CD14-positive monocyte (primary cell): Measurements from ENCODE around the gene KCNMA1. TPM values are rescaled to one million over a fixed set of nuclear protein-coding genes. Genes with fewer than 3 reads are reported as not detected.
A peak's percentile ranks its signal among the peaks of the same experiment; 100 is the strongest.

Source experiments
- DNase-seq, 3 donors: peaks; one replicate each; pipeline ENCODE4 v3.0.0-alpha.2; 2011 to 2022
- H2AFZ ChIP-seq: 2 replicates; pipeline ENCODE4 v1.6.0; 2012; ENCODE audit warnings: mild to moderate bottlenecking, low read depth, low read length, inconsistent platforms; ENCODE audit not compliant: insufficient read depth, poor library complexity, severe bottlenecking
- H3K27ac ChIP-seq, 2 donors: 1 replicate in 1 of 2; 2 replicates in 1 of 2; pipeline ENCODE4 v1.5.1; 2012 to 2013; ENCODE audit warnings: low read length in 2 of 2, control low read depth in 1 of 2, inconsistent platforms in 1 of 2, low read depth in 1 of 2, mild to moderate bottlenecking in 1 of 2
- H3K27me3 ChIP-seq, 2 donors: one replicate each; pipeline versions ENCODE4 v1.6.0 to v1.6.1; 2011 to 2013; ENCODE audit warnings: low read length in 2 of 2; ENCODE audit not compliant: control insufficient read depth in 2 of 2, insufficient read depth in 2 of 2
- H3K36me3 ChIP-seq, 2 donors: replicated peaks in 1 of 2; 1 replicate in 1 of 2; 2 replicates in 1 of 2; pipeline versions ENCODE4 v1.5.1 to v1.6.1; 2012 to 2013; ENCODE audit warnings: low read length in 2 of 2, control low read depth in 1 of 2, inconsistent platforms in 1 of 2, mild to moderate bottlenecking in 1 of 2; ENCODE audit not compliant: insufficient read depth in 2 of 2, control insufficient read depth in 1 of 2
- H3K4me1 ChIP-seq, 2 donors: 1 replicate in 1 of 2; 2 replicates in 1 of 2; pipeline versions ENCODE4 v1.5.1 to v1.6.1; 2012 to 2013; ENCODE audit warnings: low read length in 2 of 2, control low read depth in 1 of 2, inconsistent platforms in 1 of 2, mild to moderate bottlenecking in 1 of 2, moderate library complexity in 1 of 2; ENCODE audit not compliant: insufficient read depth in 2 of 2, control insufficient read depth in 1 of 2
- H3K4me2 ChIP-seq: replicated peaks from 2 replicates; pipeline ENCODE3; 2012; ENCODE audit warnings: low read length, moderate library complexity, mild to moderate bottlenecking; ENCODE audit not compliant: poor library complexity, severe bottlenecking; ENCODE audit errors: extremely low read depth
- H3K4me3 ChIP-seq, 3 experiments: fragments of 200-600 bp in 1 of 3; sonication (generic) in 1 of 3; replicated peaks in 1 of 3; 1 replicate in 2 of 3; 2 replicates in 1 of 3; pipeline ENCODE4 v1.5.1; 2011 to 2013; ENCODE audit warnings: low read length in 3 of 3, mild to moderate bottlenecking in 3 of 3, control low read depth in 2 of 3, low read depth in 2 of 3, inconsistent platforms in 1 of 3, moderate library complexity in 1 of 3
- H3K79me2 ChIP-seq: 2 replicates; pipeline ENCODE4 v1.6.0; 2012; ENCODE audit warnings: mild to moderate bottlenecking, control low read depth, inconsistent platforms, low read length, moderate library complexity; ENCODE audit not compliant: insufficient read depth
- H3K9ac ChIP-seq: 2 replicates; pipeline ENCODE4 v1.6.0; 2017; ENCODE audit warnings: low read length, mild to moderate bottlenecking; ENCODE audit not compliant: insufficient read depth, poor library complexity, severe bottlenecking
- H3K9me3 ChIP-seq, 2 donors: replicated peaks in 1 of 2; 1 replicate in 1 of 2; 2 replicates in 1 of 2; pipeline versions ENCODE4 v1.5.1 to v1.6.1; 2012 to 2013; ENCODE audit warnings: low read length in 2 of 2, control low read depth in 1 of 2; ENCODE audit not compliant: control insufficient read depth in 1 of 2, insufficient read depth in 1 of 2
- H4K20me1 ChIP-seq: 2 replicates; pipeline ENCODE4 v1.6.0; 2012; ENCODE audit warnings: mild to moderate bottlenecking, low read length, control low read depth, moderate library complexity; ENCODE audit not compliant: insufficient read depth
- H3K27ac Mint-ChIP-seq, 7 donors: one replicate each; pipeline ENCODE4 v1.8.0; 2020; ENCODE audit warnings: mild to moderate bottlenecking in 7 of 7, mixed read lengths in 7 of 7, moderate library complexity in 6 of 7, inconsistent platforms in 2 of 7
- H3K27me3 Mint-ChIP-seq, 3 donors: one replicate each; pipeline ENCODE4 v1.8.0; 2021 to 2022; ENCODE audit warnings: low read depth in 3 of 3, mild to moderate bottlenecking in 3 of 3, mixed read lengths in 3 of 3, moderate library complexity in 3 of 3, inconsistent platforms in 1 of 3
- H3K36me3 Mint-ChIP-seq, 2 donors: one replicate each; pipeline ENCODE4 v1.8.0; 2020; ENCODE audit warnings: mixed read lengths in 2 of 2, inconsistent platforms in 1 of 2, mild to moderate bottlenecking in 1 of 2
- H3K4me1 Mint-ChIP-seq: one replicate; pipeline ENCODE4 v1.8.0; 2020; ENCODE audit warnings: mild to moderate bottlenecking, mixed read lengths
- H3K4me3 Mint-ChIP-seq, 2 donors: one replicate each; pipeline ENCODE4 v1.8.0; 2020; ENCODE audit warnings: mild to moderate bottlenecking in 2 of 2, mixed read lengths in 2 of 2, moderate library complexity in 1 of 2
- H3K9me3 Mint-ChIP-seq, 7 donors: one replicate each; pipeline ENCODE4 v1.8.0; 2020 to 2022; ENCODE audit warnings: mixed read lengths in 7 of 7, mild to moderate bottlenecking in 6 of 7, moderate library complexity in 6 of 7, inconsistent platforms in 2 of 7
- CTCF ChIP-seq: fragments of 200-600 bp; IDR thresholded peaks from one replicate; pipeline ENCODE4 v1.8.0; 2022; ENCODE audit warnings: antibody characterized with exemption, mild to moderate bottlenecking
- WGBS: methylation state at CpG from one replicate; pipeline ENCODE4 v1.1.5; 2013; ENCODE audit warnings: missing lambda C conversion rate; ENCODE audit not compliant: insufficient coverage; 5-methylcytosine and 5-hydroxymethylcytosine counted together
- intact Hi-C, 2 donors: fragments of 100-400 bp; cut with micrococcal nuclease; formaldehyde crosslinking; loops; one replicate each; pipeline versions ENCODE4 v1.15.0 to v1.15.1; 2023
- polyA plus RNA-seq, 3 donors: library from polyadenylated mRNA; depleted of rRNA in 1 of 3; unstranded in 2 of 3; stranded (reverse) in 1 of 3; fragments of 300-500 nt in 2 of 3; fragments of >200 nt in 1 of 3; fragmentation: Illumina TruSeq in 2 of 3; gene quantifications; 1 replicate in 2 of 3; 2 replicates in 1 of 3; pipeline ENCODE4 v1.2.3, GENCODE V29; 2012 to 2021

Gene KCNMA1
- polyA plus RNA-seq, 3 donors = 0.11 to 1.0 TPM; not detected in 1

GRCh38 chr10:77564731-77565589, 72.6 kb downstream of the KCNMA1 start:
- H3K4me3 ChIP-seq = no peak overlapping the region
- no peak overlapping the region for H3K27ac ChIP-seq
- H2AFZ ChIP-seq = no peak overlapping the region
- Mint-ChIP-seq H3K4me1 (peaks cover 8% of the 10 kb centered on the region), H3K27me3 (peaks cover 2 to 36% (median 24%) of the 10 kb centered on the region in 3 donors), H3K4me3 (no peak overlapping the region), H3K36me3 (no peaks in the 10 kb centered on the region), H3K27ac (peak overlapping the region in 1 of 7 donors; percentile 7), H3K9me3 (no peaks in the 10 kb centered on the region)
- no peaks in the 10 kb centered on the region for H3K9me3 ChIP-seq
- 68% methylated on average over 8 of the region's 10 CpGs for WGBS
- H3K79me2 ChIP-seq = no peaks in the 10 kb centered on the region
- no peak overlapping the region for H3K4me2 ChIP-seq
- no peak for DNase-seq
- peaks cover 0 to 2% of the 10 kb centered on the region in 2 donors for H3K4me1 ChIP-seq
- H3K9ac ChIP-seq = no peak overlapping the region
- no peaks in the 10 kb centered on the region for H4K20me1 ChIP-seq
- no peaks in the 10 kb centered on the region for H3K27me3 ChIP-seq
- H3K36me3 ChIP-seq = no peaks in the 10 kb centered on the region
- no peak for TF ChIP-seq CTCF
- intact Hi-C loops = no loop called here

- Mint-ChIP-seq H3K27ac (no peak overlapping the region), H3K9me3 (no peaks in the 10 kb centered on the region), H3K36me3 (no peaks in the 10 kb centered on the region), H3K4me3 (no peak overlapping the region), H3K27me3 (peaks cover 2 to 45% (median 24%) of the 10 kb centered on the region in 3 donors), H3K4me1 (peaks cover 8% of the 10 kb centered on the region)
- Histone ChIP-seq H3K4me2 (no peak overlapping the region), H3K9ac (no peak overlapping the region), H3K4me1 (peaks cover 0 to 2% of the 10 kb centered on the region in 2 donors), H3K79me2 (no peaks in the 10 kb centered on the region), H3K4me3 (no peak overlapping the region), H3K9me3 (no peaks in the 10 kb centered on the region), H3K36me3 (no peaks in the 10 kb centered on the region), H4K20me1 (no peaks in the 10 kb centered on the region), H2AFZ (no peak overlapping the region), H3K27ac (no peak overlapping the region), H3K27me3 (no peaks in the 10 kb centered on the region)
- no peak for DNase-seq
- WGBS = 90% methylated on average over 6 of the region's 9 CpGs
- intact Hi-C loops = no loop called here
- no peak for TF ChIP-seq CTCF
Measured at GRCh38 chr10:77563638-77564270, 73.9 kb downstream of the KCNMA1 start.
